IMR-90 (cell line): ENCODE results near the gene ARHGAP24. TPM values are rescaled to one million over a fixed set of nuclear protein-coding genes. Genes with fewer than 3 reads are reported as not detected.

Experiments used
- ATAC-seq: fragments of 200-7000 bp; cut with Tn5 transposase; 2 replicates; pipeline ENCODE4 v1.9.1; 2020; ENCODE audit warnings: low read depth, mild to moderate bottlenecking, moderate library complexity
- BruUV-seq: library from RNA; stranded (reverse); fragments of 400-500 nt; replicated peaks from 2 replicates; lab custom pipeline; 2021; lab: Mats Ljungman, UMichigan
- CTCF ChIA-PET: fragments of 300-600 bp; formaldehyde crosslinking; extraction: SDS; loops from one replicate; lab custom pipeline; 2021; ENCODE audit warnings: antibody characterized with exemption; lab: Yijun Ruan, JAX
- POLR2A ChIA-PET: fragments of 300-600 bp; sonication (Branson Sonifier 250); formaldehyde crosslinking; loops from one replicate; lab custom pipeline; 2022; ENCODE audit warnings: antibody characterized with exemption; ENCODE audit not compliant: unreplicated experiment; lab: Charles Lee
- DNase-seq: peaks from one replicate; pipeline ENCODE4 v3.0.0; 2013
- H2AFZ ChIP-seq: replicated peaks from 2 replicates; pipeline ENCODE3; 2013; ENCODE audit warnings: low read length, mild to moderate bottlenecking; ENCODE audit not compliant: poor library complexity
- H2AK5ac ChIP-seq: 2 replicates; pipeline ENCODE4 v1.6.1; 2013; ENCODE audit warnings: low read depth, low read length, inconsistent platforms
- H2AK9ac ChIP-seq: replicated peaks from 2 replicates; pipeline ENCODE3; 2013; ENCODE audit warnings: mild to moderate bottlenecking, low read depth, low read length, moderate library complexity; ENCODE audit not compliant: poor library complexity
- H2BK120ac ChIP-seq: 2 replicates; pipeline ENCODE4 v1.6.1; 2013; ENCODE audit warnings: low read depth, low read length, inconsistent platforms
- H2BK15ac ChIP-seq: 3 replicates; pipeline ENCODE4 v1.6.1; 2013; ENCODE audit warnings: low read depth, low read length, inconsistent platforms
- H2BK20ac ChIP-seq: 2 replicates; pipeline ENCODE4 v1.6.1; 2013; ENCODE audit warnings: low read depth, mild to moderate bottlenecking, inconsistent platforms, low read length, moderate library complexity
- H2BK5ac ChIP-seq: 2 replicates; pipeline ENCODE4 v1.6.1; 2013; ENCODE audit warnings: mild to moderate bottlenecking, low read depth, low read length, inconsistent platforms; ENCODE audit not compliant: poor library complexity, severe bottlenecking
- H3K14ac ChIP-seq: replicated peaks from 2 replicates; pipeline ENCODE4 v1.6.1; 2013; ENCODE audit warnings: low read depth, low read length, inconsistent platforms
- H3K18ac ChIP-seq: 2 replicates; pipeline ENCODE4 v1.6.1; 2013; ENCODE audit warnings: low read depth, low read length, control low read depth
- H3K23ac ChIP-seq: 2 replicates; pipeline ENCODE4 v1.6.1; 2013; ENCODE audit warnings: low read depth, low read length, inconsistent platforms
- H3K27ac ChIP-seq: 2 replicates; pipeline ENCODE4 v1.5.1; 2013; ENCODE audit warnings: mild to moderate bottlenecking, control low read depth, low read length; ENCODE audit not compliant: insufficient read depth
- H3K27me3 ChIP-seq: 2 replicates; pipeline ENCODE4 v1.6.1; 2013; ENCODE audit warnings: low read length; ENCODE audit not compliant: control insufficient read depth, insufficient read depth
- H3K36me3 ChIP-seq: 2 replicates; pipeline ENCODE4 v1.6.1; 2013; ENCODE audit warnings: low read length, mixed read lengths; ENCODE audit not compliant: control insufficient read depth, insufficient read depth
- H3K4ac ChIP-seq: 2 replicates; pipeline ENCODE4 v1.6.1; 2013; ENCODE audit warnings: low read depth, low read length, inconsistent platforms
- H3K4me1 ChIP-seq: 2 replicates; pipeline ENCODE4 v1.6.1; 2013; ENCODE audit warnings: low read length, mixed read lengths; ENCODE audit not compliant: control insufficient read depth, insufficient read depth
- H3K4me2 ChIP-seq: 2 replicates; pipeline ENCODE4 v1.6.1; 2013; ENCODE audit warnings: low read depth, mild to moderate bottlenecking, control low read depth, low read length, moderate library complexity
- H3K4me3 ChIP-seq: 2 replicates; pipeline ENCODE4 v1.5.1; 2013; ENCODE audit warnings: low read depth, mild to moderate bottlenecking, control low read depth, low read length, moderate library complexity; ENCODE audit not compliant: insufficient read depth
- H3K56ac ChIP-seq: 2 replicates; pipeline ENCODE4 v1.6.1; 2013; ENCODE audit warnings: low read length, inconsistent platforms; ENCODE audit not compliant: insufficient read depth; ENCODE audit errors: extremely low read depth
- H3K79me1 ChIP-seq, 2 experiments: 2 replicates each; pipeline ENCODE4 v1.6.1; 2013; ENCODE audit warnings: low read length in 2 of 2, inconsistent platforms in 1 of 2, low read depth in 1 of 2
- H3K9ac ChIP-seq: 2 replicates; pipeline ENCODE4 v1.6.1; 2013; ENCODE audit warnings: low read depth, low read length, control low read depth
- H3K9me1 ChIP-seq: 2 replicates; pipeline ENCODE4 v1.6.1; 2013; ENCODE audit warnings: low read length, inconsistent platforms; ENCODE audit not compliant: insufficient read depth
- H3K9me3 ChIP-seq: 2 replicates; pipeline ENCODE4 v1.6.1; 2013; ENCODE audit warnings: low read length; ENCODE audit not compliant: control insufficient read depth, insufficient read depth
- H4K20me1 ChIP-seq: 2 replicates; pipeline ENCODE4 v1.6.1; 2013; ENCODE audit warnings: low read length, inconsistent platforms; ENCODE audit not compliant: insufficient read depth
- H4K5ac ChIP-seq: 2 replicates; pipeline ENCODE4 v1.6.1; 2013; ENCODE audit warnings: mild to moderate bottlenecking, low read depth, low read length, control low read depth
- H4K8ac ChIP-seq, 2 experiments: 2 replicates each; pipeline ENCODE4 v1.6.1; 2013; ENCODE audit warnings: low read depth in 2 of 2, low read length in 2 of 2, control low read depth in 1 of 2, inconsistent platforms in 1 of 2
- H4K91ac ChIP-seq: 2 replicates; pipeline ENCODE4 v1.6.1; 2013; ENCODE audit warnings: low read depth, low read length, inconsistent platforms; ENCODE audit not compliant: insufficient read depth
- CHD1 ChIP-seq: IDR thresholded peaks from 2 replicates; pipeline ENCODE4 v1.6.1; 2012; ENCODE audit warnings: low read depth, low read length, improper control_type of control experiment
- CTCF ChIP-seq: conservative IDR thresholded peaks from 2 replicates; pipeline ENCODE4 v1.5.1; 2012; ENCODE audit warnings: mild to moderate bottlenecking, low read depth, low read length, improper control_type of control experiment
- FOS ChIP-seq: fragments of 150-350 bp; IDR thresholded peaks from 2 replicates; pipeline ENCODE4 v1.6.1; 2016; ENCODE audit warnings: low read depth, low read length
- MAZ ChIP-seq: IDR thresholded peaks from 2 replicates; pipeline ENCODE4 v1.6.1; 2012; ENCODE audit warnings: low read depth, mild to moderate bottlenecking, low read length, improper control_type of control experiment, moderate library complexity, borderline replicate concordance
- MXI1 ChIP-seq: IDR thresholded peaks from 2 replicates; pipeline ENCODE4 v1.6.1; 2012; ENCODE audit warnings: low read depth, mild to moderate bottlenecking, low read length, moderate library complexity, borderline replicate concordance
- NFE2L2 ChIP-seq: fragments of 150-350 bp; IDR thresholded peaks from 2 replicates; pipeline ENCODE4 v1.6.1; 2016; ENCODE audit warnings: low read depth, mild to moderate bottlenecking, low read length
- POLR2A ChIP-seq: IDR thresholded peaks from 2 replicates; pipeline ENCODE4 v1.6.1; 2012; ENCODE audit warnings: mild to moderate bottlenecking, low read depth, low read length
- RCOR1 ChIP-seq: IDR thresholded peaks from 2 replicates; pipeline ENCODE4 v1.6.1; 2012; ENCODE audit warnings: mild to moderate bottlenecking, low read length, improper control_type of control experiment; ENCODE audit not compliant: insufficient replicate concordance
- WGBS, 2 experiments: methylation state at CpG; one replicate each; pipeline versions ENCODE4 v1.1.5 to v1.1.7; 2013; ENCODE audit warnings: missing lambda C conversion rate in 2 of 2; ENCODE audit not compliant: insufficient read length in 1 of 2; ENCODE audit errors: extremely low coverage in 2 of 2; 5-methylcytosine and 5-hydroxymethylcytosine counted together
- dilution Hi-C: fragments of 300-500 bp; cut with HindIII; formaldehyde crosslinking; loops from one replicate; pipeline ENCODE4 v1.14.3; 2018; ENCODE audit warnings: low sequenced_read_pairs; ENCODE audit not compliant: unreplicated experiment
- in situ Hi-C: fragments of 300-500 bp; cut with MboI; formaldehyde crosslinking; loops from 3 replicates; pipeline ENCODE4 v1.14.3; 2019; ENCODE audit warnings: low sequenced_read_pairs, inconsistent platforms, mixed read lengths
- intact Hi-C: fragments of 100-400 bp; cut with micrococcal nuclease; formaldehyde crosslinking; loops from 2 replicates; pipeline ENCODE4 v1.10.0; 2022
- polyA plus RNA-seq, 3 experiments: library from polyadenylated mRNA; depleted of rRNA; stranded (reverse); fragments of >200 nt; gene quantifications; 2 replicates each; pipeline ENCODE4 v1.2.3, GENCODE V29; 2012; ENCODE audit warnings: low replicate concordance in 1 of 3
- total RNA-seq: library from RNA; depleted of rRNA; stranded (reverse); fragments of >200 nt; gene quantifications from 2 replicates; pipeline ENCODE4 v1.2.3, GENCODE V29; 2012

The ARHGAP24 gene
- total and polyA plus RNA-seq, 2 of the 4 experiments (the other 2 are of a cell fraction): 11.9 to 24.0 TPM

DNA sequence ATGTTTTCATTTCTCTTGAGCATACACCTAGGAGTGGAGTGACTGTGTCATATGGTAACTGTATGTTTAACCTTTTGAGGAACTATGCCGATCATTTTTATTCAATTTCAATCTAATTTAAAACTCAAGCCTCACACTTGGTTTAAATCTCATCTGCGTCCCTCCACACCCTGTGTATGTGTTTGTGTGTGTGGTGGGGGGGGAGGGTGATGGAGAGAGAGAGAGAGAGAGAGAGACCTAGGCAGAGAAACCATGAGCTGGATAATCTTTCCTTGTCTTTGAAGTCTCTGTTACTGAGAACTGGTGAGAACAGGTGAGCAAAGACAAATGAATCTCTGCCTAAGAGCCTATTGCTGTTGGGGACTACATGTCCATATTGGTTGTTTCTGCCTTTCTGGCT lies 105.0 kb downstream of the ARHGAP24 start:
- Histone ChIP-seq H4K20me1 (no peaks in the 10 kb centered on the region), H2BK120ac (no peak overlapping the region), H3K4me3 (no peak overlapping the region), H2AFZ (no peak overlapping the region), H4K5ac (no peak overlapping the region), H3K9ac (no peak overlapping the region), H3K56ac (no peak overlapping the region), H2AK9ac (no peak overlapping the region), H2BK15ac (no peak overlapping the region), H3K14ac (no peak overlapping the region), H3K79me1 (no peaks in the 10 kb centered on the region), H4K8ac (no peak overlapping the region), H3K23ac (no peak overlapping the region), H2AK5ac (no peak overlapping the region), H2BK5ac (no peak overlapping the region), H3K4ac (no peak overlapping the region), H3K9me3 (no peaks in the 10 kb centered on the region), H3K27ac (no peak overlapping the region), H3K18ac (no peak overlapping the region), H3K4me2 (no peak overlapping the region), H2BK20ac (no peak overlapping the region), H3K36me3 (no peaks in the 10 kb centered on the region), H3K4me1 (no peaks in the 10 kb centered on the region), H4K91ac (no peak overlapping the region), H3K27me3 (no peaks in the 10 kb centered on the region), H3K9me1 (no peaks in the 10 kb centered on the region)
- dilution Hi-C loops: no loop called here
- DNase-seq (no peak), ATAC-seq (no peak)
- in situ Hi-C loops: no loop called here
- TF ChIP-seq CTCF (no peak), POLR2A (no peak), MAZ (no peak), CHD1 (no peak), MXI1 (no peak), FOS (no peak), RCOR1 (no peak), NFE2L2 (no peak)
- intact Hi-C loops: no loop called here
- CTCF ChIA-PET: no interaction called here
- POLR2A ChIA-PET: no interaction called here
- no TSS peak for BruUV-seq
- WGBS, 2 experiments: no CpG with 5 or more reads among the region's 2 CpGs
